GM19324 (cell line): Measurements from ENCODE around the gene PDCD1.
"Not testable (repeated sequence)": the region's sequence is repeated elsewhere in the genome, so short reads cannot be mapped to it uniquely, and the experiment has no call there.

Experiments
- ATAC-seq: cut with Tn5 transposase; IDR thresholded peaks from one replicate; pipeline ENCODE4 v1.9.1; 2021; ENCODE audit warnings: mild to moderate bottlenecking, moderate library complexity; ENCODE audit not compliant: unreplicated experiment, low FRiP score

Gene PDCD1

GRCh38 chr2:241858206-241859016, at the start of gene PDCD1:
Gene PDCD1, minus strand, starts transcription at chr2:241858894. Its CDS starts 56 bp downstream, at chr2:241858838.
- no peak for ATAC-seq

GRCh38 chr2:241907831-241908230, 49.1 kb upstream of the PDCD1 start:
- ATAC-seq, result not testable (repeated sequence)

GRCh38 chr2:241906826-241907570, 48.3 kb upstream of the PDCD1 start:
- no peak for ATAC-seq

- ATAC-seq, result not testable (repeated sequence)
These were observed 47.7 kb upstream of the PDCD1 start for GRCh38 chr2:241906378-241906770.

DNA sequence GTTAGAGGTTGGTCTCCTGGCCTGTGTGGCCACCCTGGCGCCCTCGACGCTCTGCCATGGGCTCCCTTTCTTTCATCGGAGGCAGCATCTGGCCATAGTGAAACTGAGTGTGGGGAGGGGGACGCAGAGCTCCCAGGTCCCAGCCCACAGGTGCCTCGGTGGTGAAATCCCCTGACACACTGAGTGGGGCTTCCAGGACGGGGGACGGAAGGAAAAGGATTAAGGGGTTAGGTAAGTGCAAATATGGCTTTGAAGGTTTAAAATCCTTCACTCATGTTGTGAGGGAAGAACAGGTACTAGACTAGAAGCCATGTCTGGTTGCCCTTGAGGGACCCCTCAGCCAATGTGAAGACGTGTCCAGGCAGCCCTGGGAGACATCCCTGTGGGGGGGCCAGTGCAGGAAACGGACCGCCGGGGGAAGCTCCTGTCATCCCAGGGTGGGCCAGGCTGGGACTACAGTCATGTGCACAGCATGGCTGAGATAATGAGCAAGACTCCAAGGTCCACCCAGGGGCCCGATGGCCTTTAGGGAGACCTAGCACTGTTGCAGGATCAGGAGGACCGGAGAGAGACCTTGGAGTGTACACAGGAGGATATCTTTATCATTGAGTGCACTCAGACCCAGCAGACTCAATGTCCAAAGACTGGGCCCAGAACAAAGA, 47.2 kb upstream of the PDCD1 start:
- ATAC-seq, result no peak

- no peak for ATAC-seq
These were observed 46.4 kb upstream of the PDCD1 start for GRCh38 chr2:241904791-241905710.

DNA sequence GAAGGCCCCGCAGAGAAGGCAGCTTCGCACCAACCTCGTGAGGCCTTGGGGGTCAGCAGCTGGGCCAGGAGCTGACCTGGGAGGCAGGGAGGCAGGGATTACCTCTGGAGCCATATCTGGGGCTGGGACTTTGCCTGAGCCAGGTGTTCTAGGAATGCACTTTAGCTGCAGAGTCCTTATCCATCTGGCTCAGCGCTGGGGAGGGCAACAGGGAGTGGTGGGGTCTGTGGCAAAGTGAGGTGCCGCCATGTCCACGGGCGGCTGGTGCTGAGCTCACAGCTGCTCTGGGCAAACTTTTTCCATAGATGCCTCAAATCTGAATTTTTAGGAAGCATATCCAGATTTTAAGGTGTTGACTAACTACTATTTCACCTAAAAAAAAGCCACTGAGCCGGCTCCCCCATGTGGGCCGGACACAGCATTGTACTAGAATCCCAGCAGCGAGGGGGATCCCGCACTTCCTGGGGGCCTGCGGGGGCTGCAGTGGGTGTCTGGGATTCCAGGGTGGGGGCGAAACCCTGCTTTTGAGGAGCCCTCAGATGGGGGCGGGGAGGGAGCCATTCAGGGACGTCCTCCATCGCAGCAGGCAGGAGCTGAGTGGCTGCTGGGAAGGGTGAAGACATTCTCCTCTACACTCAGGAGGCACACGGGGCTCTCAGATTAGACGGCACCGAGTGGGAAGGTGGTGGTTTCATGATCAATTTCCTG, 45.5 kb upstream of the PDCD1 start:
- no peak for ATAC-seq

DNA sequence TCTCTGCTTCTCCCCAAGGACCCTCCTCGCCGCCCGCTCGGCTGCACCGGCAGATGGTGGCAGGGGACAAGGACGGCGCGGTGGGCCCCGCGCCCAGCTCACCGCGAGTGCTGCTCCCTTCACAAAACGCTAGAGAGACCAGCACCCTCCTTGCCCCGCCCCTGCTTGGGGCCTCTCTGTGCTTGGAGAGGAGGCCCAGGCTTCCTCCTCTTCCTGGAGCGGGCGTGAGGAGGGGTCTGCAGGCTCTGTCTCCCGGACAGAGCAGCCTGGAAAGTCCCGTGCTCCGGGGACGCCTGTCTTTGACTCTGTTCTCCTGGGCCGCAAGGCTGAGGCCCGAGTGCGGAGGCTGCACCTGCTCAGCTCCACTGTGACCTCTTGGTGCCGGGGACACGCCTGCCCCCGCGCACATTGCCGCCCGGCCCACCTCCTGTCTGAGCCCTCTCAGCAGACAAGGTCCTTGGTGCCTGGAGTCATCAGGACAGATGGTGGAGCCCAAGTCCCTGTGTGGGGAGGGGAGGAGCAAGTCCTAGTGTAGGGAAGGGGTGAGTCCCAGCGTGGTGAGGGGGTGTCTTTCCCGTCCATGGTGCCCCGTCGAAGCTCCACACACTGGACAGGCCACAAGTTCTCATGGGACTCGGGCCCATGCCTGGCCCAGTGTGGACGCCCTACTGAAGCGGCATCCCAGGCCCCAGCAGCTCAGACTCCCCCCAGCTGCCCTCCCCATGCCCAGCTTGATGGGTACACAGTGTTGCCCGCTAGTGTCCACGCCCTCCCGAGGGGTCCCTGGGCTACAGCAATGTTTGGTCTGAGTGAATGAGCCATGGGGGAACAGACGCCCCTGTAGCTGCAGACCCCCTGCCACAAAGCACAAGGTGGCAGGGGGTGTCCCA, 44.7 kb upstream of the PDCD1 start:
- ATAC-seq, result no peak

DNA sequence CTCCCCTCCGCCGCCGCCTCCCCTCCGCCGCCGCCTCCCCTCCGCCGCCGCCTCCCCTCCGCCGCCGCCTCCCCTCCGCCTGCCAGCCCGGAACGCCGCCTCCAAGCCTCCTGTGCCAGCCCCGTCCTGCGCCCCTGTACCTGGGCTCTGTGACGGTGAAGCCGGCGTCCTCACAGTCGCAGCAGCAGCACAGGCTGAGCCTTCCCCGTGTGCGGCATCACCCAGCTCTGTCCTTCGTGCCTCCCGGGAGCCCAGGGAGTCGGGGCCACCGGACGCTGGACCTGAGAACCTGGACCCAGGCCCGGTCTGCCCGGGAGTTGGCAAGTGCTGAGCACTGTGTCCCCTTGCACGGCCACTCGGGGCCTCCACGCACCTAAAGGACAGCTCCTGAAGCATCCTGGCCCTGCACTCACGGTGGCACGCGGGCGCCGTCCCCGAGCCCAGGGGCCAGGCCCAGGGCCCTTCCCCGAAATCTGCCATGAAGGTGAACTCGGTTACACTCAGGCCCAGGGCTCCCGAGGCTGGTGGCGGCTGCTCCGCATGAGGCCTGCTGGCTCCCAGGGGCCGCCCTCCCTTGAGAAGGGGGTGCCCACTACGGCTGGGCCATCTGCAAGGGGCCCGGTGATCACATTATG, 43.8 kb upstream of the PDCD1 start:
- no peak for ATAC-seq

- ATAC-seq, result no peak
These were observed 43.0 kb upstream of the PDCD1 start for GRCh38 chr2:241901500-241902351.

DNA sequence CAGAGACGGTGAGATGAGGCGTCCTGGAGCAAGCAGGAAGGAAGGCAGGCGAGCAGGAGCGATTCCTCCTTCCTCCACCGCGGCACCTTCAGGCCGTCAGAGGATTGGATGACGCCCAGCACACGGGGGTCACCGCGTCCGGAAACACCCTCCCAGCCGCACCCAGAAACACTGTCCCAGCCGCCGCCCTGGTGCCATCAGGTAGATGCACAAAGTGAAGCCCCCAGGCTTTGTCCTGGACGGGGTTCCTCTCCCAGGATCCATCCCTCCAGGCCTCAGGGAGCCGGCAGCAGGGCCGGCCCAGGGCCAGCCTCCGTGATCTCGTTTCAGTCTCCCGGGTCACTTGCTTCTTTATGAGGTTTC, 42.3 kb upstream of the PDCD1 start:
- no peak for ATAC-seq

DNA sequence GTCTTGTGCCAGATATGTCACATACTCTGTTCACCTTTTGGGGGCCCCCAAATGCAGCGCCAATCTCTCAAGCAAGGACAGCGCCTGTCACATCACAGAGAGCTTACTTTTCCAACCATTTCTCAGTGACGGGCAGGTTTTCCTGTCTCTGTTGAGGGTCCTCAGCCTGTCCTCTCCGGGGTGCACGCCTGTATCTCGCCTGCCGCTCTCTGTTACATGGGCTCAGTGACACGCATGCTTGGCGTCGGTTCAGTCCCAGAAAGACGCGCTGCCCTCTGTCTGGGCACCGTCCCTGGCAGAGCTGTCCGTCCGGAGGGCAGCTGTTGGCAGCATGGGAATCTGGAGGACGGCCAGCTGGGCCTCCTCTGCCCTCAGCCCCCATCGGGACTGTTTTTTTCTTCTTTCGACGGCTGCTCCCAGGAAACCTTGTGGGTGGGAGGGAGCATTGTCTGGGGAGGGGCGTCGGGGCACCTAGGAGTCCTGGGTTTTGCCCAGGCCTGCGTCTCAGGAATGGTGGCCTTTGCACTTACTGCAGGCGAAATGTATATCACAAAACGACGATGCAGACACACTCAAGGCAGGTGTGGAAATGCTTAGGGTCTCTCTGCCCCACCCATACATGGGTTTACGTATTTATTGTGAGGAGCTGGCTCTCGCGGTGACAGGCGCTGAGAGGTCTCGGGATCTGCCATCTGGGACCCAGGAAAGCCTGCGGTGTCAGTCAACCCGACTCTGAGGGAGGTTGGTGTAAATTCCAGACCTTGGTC, 41.7 kb upstream of the PDCD1 start:
- no peak for ATAC-seq

DNA sequence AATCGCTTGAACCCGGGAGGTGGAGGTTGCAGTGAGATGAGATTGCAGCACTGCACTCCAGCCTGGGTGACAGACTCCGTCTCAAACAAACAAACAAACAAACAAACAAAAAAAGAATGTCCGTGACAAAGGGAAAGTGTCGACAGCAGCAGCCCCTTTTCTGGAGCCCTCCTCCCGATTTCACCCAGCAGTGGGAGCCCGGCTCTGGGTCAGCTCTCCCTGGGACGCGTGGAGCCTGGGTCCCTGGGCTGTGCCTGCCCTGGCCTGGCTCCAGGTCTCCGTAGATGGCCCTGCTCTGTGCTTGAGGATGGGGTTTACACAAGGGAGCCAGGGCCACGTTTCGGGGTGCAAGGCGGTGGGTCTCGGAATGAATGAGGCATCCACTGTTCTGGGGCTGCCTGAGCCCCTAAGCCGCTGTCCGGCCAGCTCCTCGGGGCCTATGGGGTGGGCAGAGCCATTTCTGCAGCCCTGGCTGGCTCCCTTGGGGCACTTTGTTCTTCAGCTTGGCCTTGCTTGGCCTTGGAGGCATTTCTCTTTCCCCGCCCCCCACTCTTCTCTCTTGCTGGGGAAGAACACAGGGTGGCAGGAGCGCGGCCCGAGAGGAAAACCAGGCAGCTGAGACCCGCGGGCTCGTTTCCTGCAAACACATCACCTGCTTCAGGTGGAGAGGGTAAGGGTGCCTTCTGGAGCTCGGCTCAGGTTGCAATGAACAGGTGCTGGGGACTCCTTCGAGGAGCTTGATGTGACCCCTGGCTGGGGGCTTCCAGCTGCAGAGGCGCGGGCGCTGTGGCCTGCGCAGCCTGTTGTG, 40.0 kb upstream of the PDCD1 start:
- no peak for ATAC-seq

GRCh38 chr2:241897231-241897916, 38.7 kb upstream of the PDCD1 start:
- no peak for ATAC-seq

DNA sequence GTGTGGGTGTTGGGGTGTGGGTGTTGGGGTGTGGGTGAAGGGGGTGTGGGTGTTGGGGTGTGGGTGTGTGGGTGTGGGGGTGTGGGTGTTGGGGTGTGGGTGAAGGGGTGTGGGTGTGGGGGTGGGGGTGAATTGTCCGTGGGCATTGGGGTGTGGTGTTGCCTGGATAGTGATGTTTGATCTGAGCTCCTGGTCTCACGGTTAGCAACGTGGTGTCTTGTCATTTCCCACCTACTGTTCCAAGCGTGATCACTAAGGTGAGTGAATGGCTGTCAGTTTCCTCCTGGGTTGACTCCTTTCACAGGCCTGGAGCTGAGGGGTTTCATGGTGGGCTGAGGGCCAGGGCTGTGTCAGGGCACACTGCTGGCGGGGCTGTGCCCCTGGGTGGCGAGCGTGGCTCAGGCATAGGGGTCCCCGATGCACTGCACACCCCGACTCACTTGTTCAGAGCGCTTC, 38.1 kb upstream of the PDCD1 start:
- ATAC-seq, result no peak
